Astrocyte (in vitro differentiated cells and primary cell): ENCODE measurements around the gene SFT2D1. TPM values are rescaled to one million over a fixed set of nuclear protein-coding genes. Genes with fewer than 3 reads are reported as not detected.

Experiments
- DNase-seq: peaks from one replicate; pipeline ENCODE4 v3.0.0-alpha.2; 2010; ENCODE audit warnings: low read depth
- FAIRE-seq: peaks from 2 replicates; lab custom pipeline; 2011; peaks lifted over from hg19 to GRCh38; lab: Jason Lieb, UNC
- H2AFZ ChIP-seq: 2 replicates; pipeline ENCODE4 v1.6.0; 2012; ENCODE audit warnings: low read depth, low read length, inconsistent platforms
- H3K27ac ChIP-seq: 2 replicates; pipeline ENCODE4 v1.5.1; 2011; ENCODE audit warnings: low read depth, low read length, inconsistent platforms
- H3K27me3 ChIP-seq: 2 replicates; pipeline ENCODE4 v1.6.0; 2011; ENCODE audit warnings: low read length, inconsistent platforms; ENCODE audit not compliant: insufficient read depth
- H3K36me3 ChIP-seq: 2 replicates; pipeline ENCODE4 v1.5.1; 2011; ENCODE audit warnings: low read length, inconsistent platforms; ENCODE audit not compliant: insufficient read depth
- H3K4me1 ChIP-seq: 2 replicates; pipeline ENCODE4 v1.5.1; 2011; ENCODE audit warnings: low read length, inconsistent platforms; ENCODE audit not compliant: insufficient read depth
- H3K4me2 ChIP-seq: 2 replicates; pipeline ENCODE4 v1.6.0; 2012; ENCODE audit warnings: low read length, inconsistent platforms
- H3K4me3 ChIP-seq: 2 replicates; pipeline ENCODE4 v1.5.1; 2011; ENCODE audit warnings: low read depth, mild to moderate bottlenecking, low read length, inconsistent platforms; ENCODE audit not compliant: insufficient read depth
- H3K79me2 ChIP-seq: 2 replicates; pipeline ENCODE4 v1.6.0; 2012; ENCODE audit warnings: mild to moderate bottlenecking, low read length, inconsistent platforms; ENCODE audit not compliant: insufficient read depth
- H3K9ac ChIP-seq: 2 replicates; pipeline ENCODE4 v1.6.0; 2012; ENCODE audit warnings: mild to moderate bottlenecking, low read length, inconsistent platforms
- H3K9me3 ChIP-seq: 2 replicates; pipeline ENCODE4 v1.5.1; 2012; ENCODE audit warnings: low read depth, mild to moderate bottlenecking, low read length, inconsistent platforms; ENCODE audit not compliant: insufficient read depth
- H4K20me1 ChIP-seq: 2 replicates; pipeline ENCODE4 v1.6.0; 2012; ENCODE audit warnings: low read length, inconsistent platforms; ENCODE audit not compliant: insufficient read depth
- H3K27ac Mint-ChIP-seq: one replicate; pipeline ENCODE4 v1.8.0; 2021; ENCODE audit warnings: mild to moderate bottlenecking, mixed read lengths; ENCODE audit not compliant: unreplicated experiment
- H3K27me3 Mint-ChIP-seq: one replicate; pipeline ENCODE4 v1.8.0; 2021; ENCODE audit warnings: low read depth, mixed read lengths; ENCODE audit not compliant: unreplicated experiment
- H3K36me3 Mint-ChIP-seq: one replicate; pipeline ENCODE4 v1.8.0; 2021; ENCODE audit warnings: low read depth, mixed read lengths; ENCODE audit not compliant: unreplicated experiment
- H3K4me1 Mint-ChIP-seq: one replicate; pipeline ENCODE4 v1.8.0; 2021; ENCODE audit warnings: low read depth, mixed read lengths; ENCODE audit not compliant: unreplicated experiment
- H3K4me3 Mint-ChIP-seq: one replicate; pipeline ENCODE4 v1.8.0; 2021; ENCODE audit warnings: mild to moderate bottlenecking, moderate library complexity, mixed read lengths; ENCODE audit not compliant: unreplicated experiment
- H3K9me3 Mint-ChIP-seq: one replicate; pipeline ENCODE4 v1.8.0; 2021; ENCODE audit warnings: mild to moderate bottlenecking, mixed read lengths; ENCODE audit not compliant: unreplicated experiment
- EZH2 ChIP-seq: IDR thresholded peaks from 2 replicates; pipeline ENCODE4 v1.6.1; 2012; ENCODE audit warnings: mild to moderate bottlenecking, low read length, inconsistent platforms; ENCODE audit not compliant: insufficient read depth
- total RNA-seq: library from RNA; stranded (reverse); gene quantifications from 2 replicates; pipeline ENCODE4 v1.2.1, GENCODE V29; 2021
- TF ChIP-seq, protein P1 (sequence below): IDR thresholded peaks from 2 replicates; pipeline ENCODE4 v1.5.1; 2011; ENCODE audit warnings: low read depth, mild to moderate bottlenecking, inconsistent platforms, low read length, moderate library complexity; ENCODE audit not compliant: insufficient read depth

Gene SFT2D1
- total RNA-seq, 1 donor from 2014 or later: 63.9 TPM

DNA sequence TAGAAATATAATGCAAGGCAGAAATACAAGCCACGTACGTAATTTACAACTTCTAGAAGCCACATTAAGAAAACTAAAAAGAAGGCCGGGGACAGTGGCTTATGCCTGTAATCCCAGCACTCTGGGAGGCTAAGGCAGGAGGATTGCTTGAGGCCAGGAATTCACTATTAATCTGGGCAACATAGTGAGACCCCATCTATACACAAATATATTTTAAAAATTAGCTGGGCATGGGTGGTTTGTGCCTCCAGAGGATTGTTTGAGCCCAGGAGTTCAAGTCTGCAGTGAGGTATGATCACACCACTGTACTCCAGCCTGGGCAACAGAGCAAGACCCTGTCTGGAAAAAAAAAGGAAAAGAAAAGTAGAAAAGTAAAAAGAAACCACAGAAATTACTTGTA lies 28.1 kb upstream of the SFT2D1 start:
- DNase-seq: no peak
- Histone ChIP-seq H3K79me2 (no peaks in the 10 kb centered on the region), H2AFZ (no peak overlapping the region), H3K27me3 (no peaks in the 10 kb centered on the region), H4K20me1 (no peaks in the 10 kb centered on the region), H3K4me3 (no peak overlapping the region), H3K9me3 (no peaks in the 10 kb centered on the region), H3K4me1 (peaks cover 4% of the 10 kb centered on the region), H3K27ac (no peak overlapping the region), H3K36me3 (no peaks in the 10 kb centered on the region), H3K4me2 (no peak overlapping the region), H3K9ac (no peak overlapping the region)
- FAIRE-seq: no peak
- H3K4me1 Mint-ChIP-seq: peaks cover 12% of the 10 kb centered on the region
- H3K4me3 Mint-ChIP-seq: no peak overlapping the region
- no peaks in the 10 kb centered on the region for H3K27me3 Mint-ChIP-seq
- no peak overlapping the region for H3K27ac Mint-ChIP-seq
- H3K36me3 Mint-ChIP-seq: peaks cover 5% of the 10 kb centered on the region
- no peak for TF ChIP-seq EZH2
- TF ChIP-seq, protein P1, sequence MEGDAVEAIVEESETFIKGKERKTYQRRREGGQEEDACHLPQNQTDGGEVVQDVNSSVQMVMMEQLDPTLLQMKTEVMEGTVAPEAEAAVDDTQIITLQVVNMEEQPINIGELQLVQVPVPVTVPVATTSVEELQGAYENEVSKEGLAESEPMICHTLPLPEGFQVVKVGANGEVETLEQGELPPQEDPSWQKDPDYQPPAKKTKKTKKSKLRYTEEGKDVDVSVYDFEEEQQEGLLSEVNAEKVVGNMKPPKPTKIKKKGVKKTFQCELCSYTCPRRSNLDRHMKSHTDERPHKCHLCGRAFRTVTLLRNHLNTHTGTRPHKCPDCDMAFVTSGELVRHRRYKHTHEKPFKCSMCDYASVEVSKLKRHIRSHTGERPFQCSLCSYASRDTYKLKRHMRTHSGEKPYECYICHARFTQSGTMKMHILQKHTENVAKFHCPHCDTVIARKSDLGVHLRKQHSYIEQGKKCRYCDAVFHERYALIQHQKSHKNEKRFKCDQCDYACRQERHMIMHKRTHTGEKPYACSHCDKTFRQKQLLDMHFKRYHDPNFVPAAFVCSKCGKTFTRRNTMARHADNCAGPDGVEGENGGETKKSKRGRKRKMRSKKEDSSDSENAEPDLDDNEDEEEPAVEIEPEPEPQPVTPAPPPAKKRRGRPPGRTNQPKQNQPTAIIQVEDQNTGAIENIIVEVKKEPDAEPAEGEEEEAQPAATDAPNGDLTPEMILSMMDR: no peak
- no peaks in the 10 kb centered on the region for H3K9me3 Mint-ChIP-seq

DNA sequence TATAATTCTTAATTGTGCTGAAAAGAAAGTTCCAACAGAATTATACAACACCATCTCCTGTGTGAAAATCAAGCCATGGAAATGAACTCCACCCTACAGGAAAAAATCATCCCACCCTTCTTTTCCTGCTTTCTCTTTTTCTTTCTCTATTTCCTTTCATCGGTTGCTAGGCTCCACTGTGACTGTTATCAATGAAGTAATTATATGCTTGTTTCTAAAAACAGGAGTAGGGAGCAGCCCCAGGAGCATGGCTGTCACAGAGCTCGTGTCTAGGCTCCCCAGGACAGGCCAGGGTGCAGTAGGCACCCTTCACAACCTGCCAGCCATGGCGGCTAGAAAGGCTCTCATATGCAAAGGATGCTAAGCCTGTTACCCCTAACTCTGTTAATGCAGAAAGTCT lies 27.4 kb upstream of the SFT2D1 start:
- H3K27me3 Mint-ChIP-seq: no peaks in the 10 kb centered on the region
- H3K4me1 Mint-ChIP-seq: peaks cover 17% of the 10 kb centered on the region
- H3K79me2 ChIP-seq: no peaks in the 10 kb centered on the region
- H3K36me3 ChIP-seq: no peaks in the 10 kb centered on the region
- no peak overlapping the region for H3K4me2 ChIP-seq
- no peaks in the 10 kb centered on the region for H3K27me3 ChIP-seq
- H3K27ac Mint-ChIP-seq: no peak overlapping the region
- FAIRE-seq (no peak), DNase-seq (no peak)
- peaks cover 5% of the 10 kb centered on the region for H3K36me3 Mint-ChIP-seq
- H3K9me3 ChIP-seq: no peaks in the 10 kb centered on the region
- TF ChIP-seq, protein P1: no peak
- TF ChIP-seq EZH2: no peak
- no peak overlapping the region for H3K27ac ChIP-seq
- H3K9me3 Mint-ChIP-seq: no peaks in the 10 kb centered on the region
- no peak overlapping the region for H2AFZ ChIP-seq
- no peaks in the 10 kb centered on the region for H4K20me1 ChIP-seq
- no peak overlapping the region for H3K4me3 Mint-ChIP-seq
- no peak overlapping the region for H3K4me3 ChIP-seq
- H3K9ac ChIP-seq: no peak overlapping the region
- H3K4me1 ChIP-seq: peaks cover 9% of the 10 kb centered on the region

DNA sequence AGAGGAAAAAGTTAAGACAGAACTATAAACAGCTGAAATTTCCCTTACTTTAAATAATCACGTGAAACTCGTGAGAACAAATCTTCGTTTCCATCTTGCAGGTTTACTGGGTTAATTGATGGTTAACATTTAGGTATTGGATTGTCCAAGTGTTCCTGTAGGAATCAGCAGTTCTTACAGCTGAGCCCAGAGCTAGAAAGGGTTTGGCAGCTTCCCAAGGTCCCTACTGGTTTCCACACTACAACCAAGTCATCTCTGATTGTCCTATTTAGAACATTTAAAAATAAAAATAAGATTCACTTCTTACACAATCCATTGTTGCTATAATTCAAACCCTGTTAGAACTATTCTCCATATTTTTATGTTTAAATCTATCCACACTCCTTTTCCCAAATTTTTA lies 24.6 kb upstream of the SFT2D1 start:
- Histone ChIP-seq H3K4me3 (no peak overlapping the region), H3K9ac (no peak overlapping the region), H3K9me3 (no peaks in the 10 kb centered on the region), H3K27me3 (no peaks in the 10 kb centered on the region), H3K4me2 (no peak overlapping the region), H4K20me1 (no peaks in the 10 kb centered on the region), H2AFZ (no peak overlapping the region), H3K36me3 (no peaks in the 10 kb centered on the region), H3K27ac (no peak overlapping the region), H3K4me1 (peaks cover 13% of the 10 kb centered on the region), H3K79me2 (no peaks in the 10 kb centered on the region)
- no peak for DNase-seq
- Mint-ChIP-seq H3K9me3 (no peaks in the 10 kb centered on the region), H3K36me3 (peaks cover 17% of the 10 kb centered on the region), H3K27ac (no peak overlapping the region), H3K27me3 (no peaks in the 10 kb centered on the region), H3K4me3 (no peak overlapping the region), H3K4me1 (peaks cover 24% of the 10 kb centered on the region)
- FAIRE-seq: no peak
- TF ChIP-seq, protein P1: no peak
- TF ChIP-seq EZH2: no peak
